HG03442 (cell line): Measurements from ENCODE around the gene GRM2.
"Not testable (repeated sequence)": the region's sequence is repeated elsewhere in the genome, so short reads cannot be mapped to it uniquely, and the experiment has no call there.

ENCODE experiments used
- ATAC-seq: cut with Tn5 transposase; IDR thresholded peaks from one replicate; pipeline ENCODE4 v1.9.1; 2021; ENCODE audit warnings: mild to moderate bottlenecking, moderate library complexity; ENCODE audit not compliant: unreplicated experiment

GRM2 gene

GRCh38 chr3:51720292-51721061 lies 13.6 kb downstream of the GRM2 start:
- ATAC-seq, result no peak

GRCh38 chr3:51721062-51721745 lies 14.3 kb downstream of the GRM2 start:
- no peak for ATAC-seq

GRCh38 chr3:51722362-51722761 lies 15.5 kb downstream of the GRM2 start:
- no peak for ATAC-seq

GRCh38 chr3:51727500-51727899 lies 20.6 kb downstream of the GRM2 start:
- ATAC-seq, result no peak

GRCh38 chr3:51729042-51729633 lies 22.3 kb downstream of the GRM2 start:
- no peak for ATAC-seq

GRCh38 chr3:51733859-51734571 lies 27.1 kb downstream of the GRM2 start:
- no peak for ATAC-seq

GRCh38 chr3:51734572-51734907 lies 27.7 kb downstream of the GRM2 start:
- ATAC-seq, result no peak

- ATAC-seq, result no peak
Measured at GRCh38 chr3:51735039-51735438, 28.2 kb downstream of the GRM2 start.

GRCh38 chr3:51735950-51736349 lies 29.1 kb downstream of the GRM2 start:
- no peak for ATAC-seq

GRCh38 chr3:51739110-51739509 lies 32.2 kb downstream of the GRM2 start:
- no peak for ATAC-seq

GRCh38 chr3:51742320-51742719 lies 35.5 kb downstream of the GRM2 start:
- ATAC-seq, result not testable (repeated sequence)

- not testable (repeated sequence) for ATAC-seq
Measured at GRCh38 chr3:51742978-51743377, 36.1 kb downstream of the GRM2 start.

- no peak for ATAC-seq
Measured at GRCh38 chr3:51747840-51748239, 41.0 kb downstream of the GRM2 start.

- ATAC-seq, result no peak
Measured at GRCh38 chr3:51748327-51748726, 41.5 kb downstream of the GRM2 start.

GRCh38 chr3:51750878-51751277 lies 44.0 kb downstream of the GRM2 start:
- ATAC-seq, result no peak

GRCh38 chr3:51751287-51751686 lies 44.4 kb downstream of the GRM2 start:
- no peak for ATAC-seq

GRCh38 chr3:51753763-51754750 lies 47.2 kb downstream of the GRM2 start:
- ATAC-seq, result not testable (repeated sequence)

GRCh38 chr3:51759203-51759602 lies 52.3 kb downstream of the GRM2 start:
- no peak for ATAC-seq
